GM19240 (cell line): Measurements from ENCODE around the gene UST.
A peak's percentile ranks its signal among the peaks of the same experiment; 100 is the strongest.

Experiments used
- DNase-seq: peaks from one replicate; pipeline ENCODE4 v3.0.0; 2011; ENCODE audit warnings: low spot score; ENCODE audit not compliant: insufficient read length

Gene UST, protein sequence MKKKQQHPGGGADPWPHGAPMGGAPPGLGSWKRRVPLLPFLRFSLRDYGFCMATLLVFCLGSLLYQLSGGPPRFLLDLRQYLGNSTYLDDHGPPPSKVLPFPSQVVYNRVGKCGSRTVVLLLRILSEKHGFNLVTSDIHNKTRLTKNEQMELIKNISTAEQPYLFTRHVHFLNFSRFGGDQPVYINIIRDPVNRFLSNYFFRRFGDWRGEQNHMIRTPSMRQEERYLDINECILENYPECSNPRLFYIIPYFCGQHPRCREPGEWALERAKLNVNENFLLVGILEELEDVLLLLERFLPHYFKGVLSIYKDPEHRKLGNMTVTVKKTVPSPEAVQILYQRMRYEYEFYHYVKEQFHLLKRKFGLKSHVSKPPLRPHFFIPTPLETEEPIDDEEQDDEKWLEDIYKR

DNA sequence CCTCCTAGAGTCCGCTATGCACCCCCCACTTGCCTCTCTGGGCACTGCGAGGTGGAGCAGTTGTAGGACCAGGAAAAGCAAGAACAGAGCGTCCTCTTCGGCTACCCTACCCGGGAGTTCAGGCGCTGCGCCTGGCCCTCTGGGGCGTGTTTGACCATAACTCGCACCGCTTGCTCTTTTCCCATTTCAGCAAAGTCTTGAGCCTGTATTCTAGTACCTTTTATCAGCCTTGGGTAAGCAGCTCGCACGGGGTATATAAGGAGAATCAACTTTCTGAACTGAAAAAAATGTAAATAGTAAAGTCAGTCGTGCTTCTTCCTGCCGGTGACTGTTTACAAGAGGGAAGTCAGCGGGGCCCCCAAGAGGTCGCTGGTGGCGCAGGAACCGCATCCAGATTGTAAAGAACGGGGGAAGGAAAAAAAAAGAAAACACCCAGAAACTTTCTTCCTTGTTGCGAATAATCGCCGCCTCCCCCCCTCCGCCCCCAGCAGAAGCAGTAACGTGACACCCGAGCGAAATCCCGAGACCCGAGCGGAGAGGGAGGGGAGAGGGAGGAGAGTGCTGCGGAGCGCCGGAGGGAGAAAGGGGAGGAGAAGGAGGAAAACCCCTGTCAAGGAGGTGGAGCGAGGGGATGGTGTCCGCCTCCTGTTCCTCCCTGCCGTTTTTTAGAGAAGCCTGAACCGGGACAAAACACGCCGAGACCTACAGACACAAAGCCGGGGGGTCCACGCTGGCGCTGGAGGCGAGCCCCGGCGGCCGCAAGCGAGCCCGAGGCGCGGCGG, at the start of gene UST:
UST (plus strand) TSS at position 668 of the 782 bp plus-strand sequence. CDS start 401 bp downstream, outside the sequence.
- DNase-seq, result no peak

DNA sequence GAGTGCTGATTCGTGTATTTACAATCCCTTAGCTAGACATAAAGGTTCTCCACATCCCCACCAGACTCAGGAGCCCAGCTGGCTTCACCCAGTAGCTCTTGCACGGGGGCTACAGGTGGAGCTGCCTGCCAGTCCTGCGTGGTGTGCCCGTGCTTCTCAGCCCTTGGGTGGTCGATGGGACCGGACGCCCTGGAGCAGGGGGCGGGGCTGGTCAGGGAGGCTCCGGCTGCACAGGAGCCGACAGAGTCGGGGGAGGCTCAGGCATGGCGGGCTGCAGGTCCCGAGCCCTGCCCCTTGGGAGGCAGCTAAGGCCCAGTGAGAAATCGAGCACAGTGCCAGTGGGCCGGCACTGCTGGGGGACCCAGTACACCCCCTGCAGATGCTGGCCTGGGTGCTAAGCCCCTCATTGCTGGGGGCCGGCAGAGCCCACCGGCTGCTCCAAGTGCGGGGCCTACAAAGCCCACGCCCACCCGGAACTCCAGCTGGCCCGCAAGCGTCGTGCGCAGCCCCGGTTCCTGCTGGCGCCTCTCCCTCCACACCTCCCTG, 48.9 kb upstream of the UST start:
- DNase-seq, result no peak

DNA sequence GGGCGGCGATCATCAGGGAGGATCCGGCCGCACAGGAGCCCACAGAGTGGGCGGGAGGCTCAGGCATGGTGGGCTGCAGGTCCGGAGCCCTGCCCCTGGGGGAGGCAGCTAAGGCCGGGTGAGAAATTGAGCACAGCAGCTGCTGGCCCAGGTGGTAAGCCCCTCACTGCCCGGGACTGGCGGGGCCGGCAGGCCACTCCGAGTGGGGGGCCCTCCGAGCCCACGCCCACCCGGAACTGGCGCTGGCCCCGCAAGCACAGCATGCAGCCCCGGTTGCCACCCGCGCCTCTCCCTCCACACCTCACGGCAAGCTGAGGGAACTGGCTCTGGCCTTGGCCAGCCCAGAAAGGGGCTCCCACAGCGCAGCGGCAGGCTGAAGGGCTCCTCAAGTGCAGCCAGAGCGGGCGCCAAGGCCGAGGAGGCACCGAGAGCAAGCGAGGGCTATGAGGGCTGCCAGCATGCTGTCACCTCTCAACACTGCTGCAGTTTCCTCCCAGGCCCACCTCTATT, 48.1 kb upstream of the UST start:
- DNase-seq, result no peak

DNA sequence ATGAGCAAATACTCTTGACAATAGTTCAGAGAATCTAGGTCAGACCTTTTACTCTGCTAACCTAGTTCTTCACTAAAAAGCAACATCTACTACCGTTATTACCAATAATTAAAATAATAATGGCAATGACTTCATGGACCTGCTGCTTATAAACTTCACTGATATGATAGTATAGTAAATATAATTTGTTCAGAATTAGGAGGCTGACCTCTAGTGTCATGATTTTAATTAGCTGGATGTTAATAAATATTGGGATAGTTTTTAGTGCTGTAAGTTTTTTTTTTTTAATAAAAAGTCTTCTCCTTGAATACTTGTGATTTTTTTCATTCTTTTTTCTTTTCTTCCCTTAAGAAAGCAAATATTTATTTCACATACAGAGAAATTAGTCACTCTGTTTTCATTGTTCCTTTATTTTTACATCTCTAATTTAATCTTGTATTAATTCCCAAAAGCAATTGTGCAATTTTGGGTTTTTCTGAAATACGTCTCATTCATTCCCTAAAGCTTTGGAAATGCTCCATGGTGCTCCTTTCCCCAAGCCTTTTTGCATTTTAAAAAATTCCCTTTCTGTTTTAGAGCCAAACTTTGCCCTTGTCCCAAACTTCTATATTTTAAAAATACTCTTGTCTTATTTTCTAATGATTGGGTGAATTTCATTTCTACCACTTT, 46.6 kb upstream of the UST start:
- no peak for DNase-seq

DNA sequence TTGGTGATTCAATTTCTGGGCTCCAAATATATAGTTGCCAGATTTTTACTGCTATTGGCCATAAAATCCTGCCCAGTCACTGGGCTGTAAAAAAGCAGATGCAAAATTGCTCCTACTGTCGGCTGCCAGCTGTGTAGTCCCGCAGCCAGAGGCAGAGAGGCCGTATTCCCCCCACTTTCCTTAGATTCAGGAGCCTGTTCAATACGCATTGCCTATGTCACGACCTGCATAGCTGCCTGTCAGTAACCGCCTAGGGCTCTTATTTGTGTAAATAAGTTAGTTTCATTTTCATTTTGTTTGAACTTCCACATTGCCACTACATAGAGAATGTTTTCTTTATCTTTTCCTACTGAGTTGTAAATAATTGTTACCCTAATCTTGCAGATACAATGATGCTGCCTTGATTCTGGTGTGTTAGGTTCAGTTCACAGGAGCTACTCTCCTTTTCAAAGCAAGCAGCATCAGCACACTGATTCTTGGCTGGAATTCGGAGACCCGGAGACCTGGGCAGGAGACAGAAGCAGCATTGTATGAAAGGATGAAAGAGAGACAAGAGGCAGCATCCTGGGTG, 46.0 kb upstream of the UST start:
- peak; percentile 38 for DNase-seq

DNA sequence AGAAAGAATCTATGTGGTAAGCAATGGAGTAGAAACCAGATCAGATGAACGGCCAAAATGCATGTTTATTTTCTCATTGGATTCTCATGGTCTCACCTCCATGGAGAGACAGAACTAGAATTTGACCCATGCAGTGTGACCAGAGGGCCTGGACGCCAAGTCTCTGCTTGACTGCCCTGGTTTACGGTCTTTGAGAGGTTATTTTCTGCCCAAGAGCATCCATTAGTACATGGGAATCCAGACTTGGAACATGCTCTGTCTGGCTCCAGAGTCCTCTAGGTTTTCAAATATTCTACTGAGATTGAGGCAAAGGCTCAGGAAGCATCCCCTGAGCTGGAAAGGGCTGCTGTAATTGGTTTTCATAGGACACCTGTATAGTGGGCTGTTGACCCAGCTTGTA, 45.5 kb upstream of the UST start:
- DNase-seq, result no peak

DNA sequence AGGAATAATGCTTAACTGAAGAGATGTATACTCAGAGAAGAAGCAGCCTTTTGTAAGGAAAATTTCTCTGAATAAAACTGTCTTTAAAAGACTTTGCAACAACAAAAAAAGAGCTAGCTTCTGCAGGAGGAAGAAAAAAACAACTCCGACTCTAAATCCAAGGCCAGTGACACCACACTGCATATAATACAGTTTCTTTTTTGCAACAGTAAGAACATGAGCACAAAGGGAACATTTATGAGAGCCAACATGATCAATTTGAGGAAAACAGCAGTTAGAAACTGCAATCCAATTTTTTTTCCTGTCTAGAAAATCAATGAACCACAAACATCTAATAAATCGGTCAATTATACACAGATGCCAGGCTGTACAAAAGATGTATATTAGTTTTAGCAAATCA, 42.9 kb upstream of the UST start:
- no peak for DNase-seq

DNA sequence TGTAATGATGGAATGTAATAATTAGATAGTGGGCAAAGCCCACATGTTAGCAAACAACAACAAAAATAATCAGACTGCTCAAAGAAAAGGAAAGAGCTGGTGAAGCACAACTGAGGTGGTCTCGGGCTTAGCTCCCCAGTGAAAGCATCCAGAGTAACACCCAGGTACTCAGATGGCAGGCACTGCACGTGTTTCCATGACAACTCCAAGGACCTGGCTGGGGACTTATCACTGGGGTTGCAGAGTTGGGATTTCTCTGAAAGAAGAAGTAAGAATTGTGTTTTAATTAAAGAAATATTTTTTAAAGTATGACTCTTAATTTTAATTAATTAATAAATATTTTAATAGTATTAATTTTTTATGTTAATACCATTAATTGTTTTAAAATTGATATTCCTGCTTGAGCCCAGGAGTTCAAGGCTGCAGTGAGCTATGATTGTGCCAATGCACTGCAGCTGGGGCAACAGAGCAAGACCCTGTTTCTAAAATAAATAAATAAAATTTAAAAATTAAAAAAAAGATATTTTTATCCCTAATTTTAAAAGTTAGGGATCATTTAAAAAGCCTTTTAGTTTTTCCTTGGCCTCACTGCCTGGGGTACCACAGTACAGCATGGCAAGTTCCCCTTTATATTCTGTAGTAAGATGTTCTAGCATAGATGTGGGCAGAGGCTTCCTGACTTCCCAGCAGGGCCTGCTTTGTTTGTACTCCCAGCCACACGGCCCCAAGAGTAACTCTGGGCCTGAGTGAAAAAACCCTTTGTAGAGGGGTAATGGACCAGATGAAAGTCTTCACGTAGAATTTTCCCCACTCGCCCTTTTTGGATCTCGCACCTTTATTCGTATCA, 42.2 kb upstream of the UST start:
- DNase-seq, result no peak

DNA sequence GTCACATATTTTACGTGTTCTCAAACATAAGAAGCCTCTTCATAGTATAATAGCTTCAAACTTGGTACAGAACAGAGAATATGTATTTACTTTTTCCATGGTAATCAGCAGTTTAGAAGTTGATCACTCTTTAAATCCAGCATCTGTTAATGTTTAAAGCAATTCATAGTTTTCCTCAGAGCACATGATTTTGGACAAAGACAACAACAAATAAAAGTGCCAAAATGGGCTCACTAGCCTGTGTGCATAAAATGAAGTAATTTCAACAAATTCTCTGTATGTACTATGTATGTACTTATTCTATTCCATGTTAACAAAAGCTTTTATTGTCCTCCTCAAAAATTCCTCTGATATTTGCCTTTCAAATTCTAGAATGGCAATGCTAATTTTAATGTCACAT, 38.1 kb upstream of the UST start:
- DNase-seq, result no peak

DNA sequence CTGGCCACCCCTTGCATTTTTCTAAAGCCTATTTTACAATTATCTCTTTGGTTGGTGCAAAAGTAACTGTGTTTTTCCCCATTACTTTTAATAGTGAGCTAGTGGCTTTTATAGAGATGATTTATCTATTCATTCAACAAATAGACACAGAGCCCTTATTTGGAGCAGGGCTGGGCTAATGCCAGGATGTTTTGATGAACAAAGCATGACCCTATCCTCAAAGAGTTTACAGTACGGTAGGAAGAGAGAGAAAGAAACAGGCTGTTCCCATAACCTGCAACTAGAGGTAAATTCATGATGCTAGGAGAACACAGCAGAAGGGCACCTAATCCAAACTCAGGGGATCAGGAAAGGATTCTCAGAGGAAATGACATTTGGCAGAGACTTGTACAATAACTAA, 37.3 kb upstream of the UST start:
- no peak for DNase-seq

DNA sequence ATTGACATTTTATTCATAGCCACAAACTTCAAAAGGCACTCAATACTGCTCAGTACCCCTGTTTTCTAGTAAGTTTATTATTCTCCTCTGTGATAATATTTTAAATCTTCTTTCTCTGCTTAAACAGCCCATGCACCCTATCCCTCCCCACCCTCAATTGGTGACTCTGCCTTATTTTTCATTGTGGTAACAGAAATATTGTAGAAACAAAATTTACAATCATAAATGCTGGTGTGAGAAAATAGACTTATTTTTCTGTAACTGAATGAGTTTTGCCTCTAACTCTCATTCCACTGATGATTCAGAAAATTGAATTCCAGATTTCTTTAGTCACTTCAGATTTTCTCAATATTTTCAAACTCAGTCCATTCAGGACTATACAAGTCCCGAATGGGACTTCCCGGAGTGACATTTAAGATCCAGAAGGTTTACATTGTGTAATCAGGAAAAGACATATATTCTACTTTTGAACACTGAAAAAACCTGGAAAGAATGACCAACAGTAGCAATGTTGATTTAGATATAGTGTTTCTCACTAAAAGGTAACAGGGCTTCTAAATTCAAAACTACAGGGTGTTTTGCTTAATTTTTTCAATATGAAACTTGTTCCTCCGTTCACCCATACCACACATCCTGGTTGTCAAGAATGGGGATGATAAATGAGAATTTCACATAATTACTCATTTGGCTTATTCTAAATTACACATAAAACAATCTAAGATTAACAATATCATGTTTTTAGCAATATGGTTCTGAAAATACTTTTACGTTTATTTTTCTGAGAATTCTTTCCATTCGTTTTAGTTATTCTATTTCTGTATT, 34.8 kb upstream of the UST start:
- no peak for DNase-seq

DNA sequence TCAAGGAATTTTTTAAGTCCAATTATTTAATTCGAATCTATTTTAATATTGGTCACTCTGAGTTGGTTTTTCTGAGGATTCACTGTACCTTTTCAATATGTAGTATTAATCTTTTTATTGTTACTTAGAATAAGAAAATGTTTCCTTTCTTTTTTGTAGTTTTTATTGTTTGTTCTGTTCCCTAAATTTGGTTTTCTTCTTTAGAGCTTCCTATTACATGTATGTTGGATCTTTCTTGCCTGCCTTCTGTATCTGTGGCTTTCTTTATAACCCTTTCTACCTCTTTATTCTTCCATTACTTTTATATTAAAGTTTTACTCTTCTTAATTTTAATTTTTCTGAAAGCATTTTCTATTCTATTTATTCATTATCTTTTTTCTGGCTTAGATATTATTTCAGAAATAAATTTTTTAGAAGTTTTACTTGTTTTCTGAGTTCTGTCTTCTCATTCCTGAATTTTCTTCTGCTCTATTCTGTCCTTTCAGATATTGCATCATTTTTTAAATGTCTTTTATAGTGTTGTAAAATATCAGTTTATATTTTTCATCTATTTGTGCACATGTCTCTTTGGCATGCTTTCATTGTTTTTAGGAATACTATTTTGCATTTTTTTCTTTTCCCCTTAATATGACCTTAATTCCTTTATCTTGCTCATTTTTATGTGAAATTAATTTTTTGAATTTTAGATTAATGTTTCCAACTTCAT, 33.6 kb upstream of the UST start:
- DNase-seq, result no peak

DNA sequence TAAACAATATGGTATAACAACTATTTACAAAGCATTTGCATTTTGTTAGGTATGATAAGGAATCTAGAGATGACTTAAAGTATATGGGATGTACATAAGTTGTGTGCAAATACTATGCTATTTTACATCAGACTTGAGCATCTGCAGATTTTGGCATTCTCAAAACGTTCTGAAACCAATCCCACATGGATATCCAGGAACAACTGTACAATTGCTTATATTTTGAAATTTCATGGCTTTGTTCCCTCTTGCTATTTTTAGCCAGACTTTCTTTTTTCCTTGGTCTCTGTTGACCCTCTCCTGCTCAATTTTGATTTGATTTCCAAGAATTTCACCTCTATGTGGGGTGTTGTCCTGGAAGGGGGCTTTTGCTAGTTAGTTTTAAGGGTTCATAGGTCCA, 32.9 kb upstream of the UST start:
- no peak for DNase-seq

DNA sequence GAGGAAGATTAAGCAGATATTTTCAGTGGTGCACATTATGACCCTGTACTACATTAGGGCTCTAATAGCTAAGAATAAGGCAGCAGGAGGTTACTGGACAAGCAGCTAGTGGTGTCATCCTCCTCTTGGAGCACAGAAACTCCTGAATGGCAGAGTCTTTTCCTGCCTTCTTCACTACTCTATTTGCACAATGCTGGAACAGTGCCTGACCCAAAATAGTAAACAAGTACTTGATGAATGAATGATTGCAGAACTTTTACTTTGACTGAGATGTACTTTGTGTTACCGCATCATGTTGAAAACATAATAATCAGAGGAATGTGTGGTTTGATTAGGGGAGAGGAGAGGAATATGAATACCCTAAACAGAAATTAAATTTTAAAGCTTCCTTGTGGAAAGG, 30.0 kb upstream of the UST start:
- DNase-seq, result no peak

DNA sequence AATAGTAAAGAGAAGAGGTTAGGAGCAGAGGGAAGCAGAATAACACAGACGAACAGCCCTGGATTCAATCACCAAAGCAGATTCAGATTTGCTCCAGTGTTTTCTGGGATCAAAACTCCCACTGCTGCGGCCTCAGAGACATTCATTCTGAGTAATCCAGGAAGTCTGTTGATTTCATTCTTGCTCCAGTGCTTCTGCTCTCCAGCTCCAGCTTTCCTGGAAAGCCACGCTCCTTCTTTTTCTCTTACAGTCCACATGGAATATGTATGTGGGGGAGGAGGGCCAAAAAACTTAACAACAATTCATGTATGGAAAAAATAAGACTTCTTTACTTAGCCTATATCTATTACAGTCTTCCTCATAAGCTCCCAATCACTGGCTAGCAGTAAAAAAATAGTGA, 26.4 kb upstream of the UST start:
- DNase-seq, result no peak

DNA sequence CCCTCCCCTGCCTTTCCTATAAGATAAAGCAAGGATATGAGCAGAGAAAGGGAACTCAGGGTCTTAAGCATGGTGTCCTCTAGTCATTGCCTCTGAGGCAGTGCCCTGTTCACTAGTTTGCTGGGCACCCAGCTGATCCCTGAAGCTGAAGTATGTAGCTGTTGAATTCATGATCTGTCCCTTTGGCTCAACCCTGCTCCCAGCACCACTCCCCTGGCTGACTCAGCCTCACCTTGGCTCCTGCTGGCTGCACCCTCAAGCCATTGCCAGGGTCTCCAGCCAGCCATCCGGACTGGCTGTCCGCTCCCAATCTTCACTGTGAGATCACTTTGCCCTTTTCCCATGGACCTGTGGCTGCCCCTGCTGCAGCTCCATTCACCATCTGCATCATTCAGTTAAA, 25.9 kb upstream of the UST start:
- no peak for DNase-seq

DNA sequence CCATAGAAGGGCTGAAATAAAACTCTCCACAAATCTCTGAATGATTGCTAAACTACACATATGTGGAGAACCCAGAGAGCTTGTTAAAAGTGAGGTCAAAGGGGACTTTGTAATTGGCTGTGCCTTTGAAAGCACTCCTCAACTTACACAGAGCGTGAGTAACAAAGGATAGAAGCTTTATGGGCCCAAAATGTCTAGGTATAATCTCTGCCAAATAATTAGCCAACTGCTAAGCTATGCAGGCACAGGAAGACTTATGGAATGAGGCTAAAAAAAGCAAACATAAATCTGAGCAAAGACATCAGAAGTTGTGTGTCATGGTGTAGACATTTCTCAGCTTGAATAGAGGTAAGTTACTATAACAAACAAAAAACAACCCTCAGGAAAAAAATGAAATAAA, 23.3 kb upstream of the UST start:
- no peak for DNase-seq

DNA sequence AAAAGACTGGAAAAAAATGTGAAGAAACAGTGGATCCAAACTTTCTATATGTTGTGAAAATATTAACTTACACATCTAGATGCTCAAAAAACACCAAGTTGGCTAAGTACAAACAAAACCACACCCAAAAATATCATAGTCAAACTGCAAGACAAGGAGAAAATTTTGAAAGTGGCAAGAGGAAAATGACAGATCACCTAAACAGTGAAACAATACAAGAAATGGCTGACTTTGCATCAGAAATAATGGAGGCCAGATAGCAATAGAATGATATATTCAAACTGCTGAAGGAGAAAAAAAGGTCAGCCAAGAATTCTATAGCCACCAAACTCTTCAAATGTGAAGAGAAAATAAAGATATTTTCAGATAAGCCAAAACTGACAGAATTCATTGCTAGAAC, 22.4 kb upstream of the UST start:
- DNase-seq, result no peak

DNA sequence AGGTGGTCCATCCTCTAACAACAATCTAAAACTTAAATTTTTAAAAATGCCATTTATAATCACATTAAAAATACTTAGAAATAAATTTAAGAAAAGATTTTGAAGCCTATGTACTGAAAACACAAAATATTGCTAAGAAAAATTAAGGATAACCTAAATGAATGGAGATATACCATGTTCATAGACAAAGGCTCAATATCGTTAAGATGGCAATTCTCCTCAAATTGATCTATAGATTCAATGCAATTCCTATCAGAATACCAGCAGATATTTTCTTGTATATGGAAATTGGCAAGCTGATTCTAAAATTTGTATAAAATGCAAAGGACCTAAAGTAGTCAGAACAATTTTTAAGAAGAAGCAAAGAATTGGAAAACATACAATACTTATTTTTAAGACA, 19.7 kb upstream of the UST start:
- no peak for DNase-seq
